Measurements from ENCODE around the gene TMED7. TPM values are rescaled to one million over a fixed set of nuclear protein-coding genes. Genes with fewer than 3 reads are reported as not detected.
"Not testable (repeated sequence)": the region's sequence is repeated elsewhere in the genome, so short reads cannot be mapped to it uniquely, and the experiment has no call there.

Gene TMED7
- 87.6 TPM for polyA plus RNA-seq (2013, experiment 1 of 2; ENCODE audit: insufficient read length)
- 90.4 TPM for polyA plus RNA-seq (2013, experiment 2 of 2; ENCODE audit: insufficient read length)

- peak; percentile 99 for DNase-seq
These were observed at the start of gene TMED7 for GRCh38 chr5:115625579-115626444. Gene TMED7 (minus strand): TSS chr5:115626036. CDS start chr5:115625792, 244 bp downstream.

DNA sequence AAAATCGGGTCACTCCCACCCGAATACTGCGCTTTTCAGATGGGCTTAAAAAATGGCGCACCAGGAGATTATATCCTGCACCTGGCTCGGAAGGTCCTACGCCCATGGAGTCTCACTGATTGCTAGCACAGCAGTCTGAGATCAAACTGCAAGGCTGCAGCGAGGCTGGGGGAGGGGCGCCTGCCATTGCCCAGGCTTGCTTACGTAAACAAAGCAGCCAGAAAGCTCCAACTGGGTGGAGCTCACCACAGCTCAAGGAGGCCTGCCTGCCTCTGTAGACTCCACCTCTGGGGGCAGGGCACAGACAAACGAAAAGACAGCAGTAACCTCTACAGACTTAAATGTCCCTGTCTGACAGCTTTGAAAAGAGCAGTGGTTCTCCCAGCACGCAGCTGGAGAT lies 48.9 kb upstream of the TMED7 start:
- DNase-seq = not testable (repeated sequence)

GRCh38 chr5:115673596-115673995 lies 47.8 kb upstream of the TMED7 start:
- DNase-seq = no peak

DNA sequence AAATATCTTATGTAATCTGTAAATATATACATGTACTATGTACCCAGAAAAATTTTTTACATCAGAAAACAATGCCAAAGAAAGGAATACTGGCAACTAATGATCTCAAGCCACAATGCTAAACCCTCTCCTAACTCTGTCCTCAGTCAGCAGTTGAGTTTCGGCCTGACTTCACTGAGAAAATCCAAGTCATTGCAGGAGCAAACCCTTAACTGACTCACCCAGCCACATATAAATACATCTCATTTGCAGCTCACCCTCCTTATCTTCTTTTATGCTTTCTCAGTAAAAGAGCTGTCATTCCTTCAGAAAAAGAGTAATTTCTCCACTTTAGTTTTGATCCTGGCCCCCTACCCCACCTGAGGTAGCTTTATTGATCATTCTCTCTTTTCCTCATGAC lies 46.1 kb upstream of the TMED7 start:
- no peak for DNase-seq

DNA sequence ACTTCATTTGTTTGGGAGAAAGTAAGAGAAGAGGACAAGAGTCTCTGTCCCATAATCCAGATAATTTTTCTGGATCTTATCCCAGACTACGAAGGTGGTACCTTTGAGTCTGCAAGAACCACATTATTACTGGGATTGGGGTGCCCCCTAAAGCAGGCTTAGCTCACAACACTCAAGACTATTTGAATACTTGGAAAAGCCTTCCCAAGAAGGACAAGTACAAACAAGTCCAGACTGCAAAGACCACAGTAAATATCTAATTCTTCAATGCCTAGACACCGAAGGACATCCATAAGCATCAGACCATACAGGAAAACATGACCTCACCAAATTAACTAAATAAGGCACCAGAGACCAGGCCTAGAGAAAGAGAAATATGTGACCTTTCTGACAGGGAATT lies 40.2 kb upstream of the TMED7 start:
- no peak for DNase-seq

DNA sequence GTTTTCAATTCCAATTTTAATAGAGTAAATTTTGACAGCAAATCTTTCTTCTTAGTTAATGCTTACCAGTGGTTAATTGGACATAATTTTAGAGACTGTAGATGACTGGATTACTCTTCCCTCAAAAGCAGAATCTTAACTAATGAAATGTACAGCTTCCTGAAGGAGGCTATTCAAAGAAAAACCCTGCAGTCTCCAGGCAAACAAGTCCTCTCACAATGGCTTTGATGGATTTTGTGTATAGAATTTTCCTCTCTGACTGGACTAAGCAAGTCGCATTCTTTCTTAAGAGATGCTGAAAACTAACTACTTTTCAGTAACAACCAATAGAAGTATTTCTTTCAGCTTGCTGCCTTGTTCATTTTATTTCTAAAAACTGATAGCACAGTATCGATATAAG lies 35.7 kb upstream of the TMED7 start:
- no peak for DNase-seq

DNA sequence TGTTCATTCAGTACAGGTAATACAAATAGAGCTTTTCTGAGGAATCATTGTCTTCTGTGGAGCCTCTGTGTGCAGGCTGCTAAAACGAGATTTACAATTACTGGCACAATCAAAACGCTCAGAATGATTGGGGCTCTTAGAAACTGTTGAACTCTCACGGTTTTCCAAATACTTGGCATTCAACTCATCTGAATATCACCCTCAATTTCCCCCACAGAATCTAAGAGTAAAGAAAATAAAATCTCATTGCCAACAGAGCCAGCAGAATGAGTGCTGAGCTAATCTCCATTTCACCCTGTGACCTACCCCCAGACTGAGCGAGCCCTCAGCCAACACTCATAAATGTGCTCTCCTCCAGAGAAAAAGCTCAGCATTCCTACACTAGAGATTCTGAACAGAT lies 35.3 kb upstream of the TMED7 start:
- DNase-seq = peak; percentile 12

- DNase-seq = peak; percentile 94
These were observed 32.0 kb upstream of the TMED7 start for GRCh38 chr5:115657881-115658233.

- peak; percentile 58 for DNase-seq
These were observed 31.5 kb upstream of the TMED7 start for GRCh38 chr5:115657125-115657880.

- DNase-seq = peak; percentile 17
These were observed 30.6 kb upstream of the TMED7 start for GRCh38 chr5:115656404-115656803.

GRCh38 chr5:115655994-115656393 lies 30.2 kb upstream of the TMED7 start:
- no peak for DNase-seq

DNA sequence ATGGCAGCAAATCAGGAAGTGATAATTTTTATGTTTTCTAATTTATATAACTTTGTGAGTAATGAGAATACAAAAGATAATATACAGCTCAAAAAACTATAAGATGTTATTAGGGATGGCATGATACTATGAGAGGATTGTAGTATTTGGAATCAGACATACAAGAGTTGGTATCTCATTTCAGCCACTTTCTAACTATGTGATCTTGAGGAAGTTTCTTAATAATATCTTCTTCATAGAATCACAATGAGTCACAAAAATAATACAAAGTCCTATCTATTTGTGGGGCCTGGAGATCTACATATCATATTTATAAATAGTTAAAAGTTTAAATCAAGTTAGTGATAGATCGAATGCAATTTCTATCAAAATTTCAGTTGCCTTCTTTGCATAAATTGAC lies 23.7 kb upstream of the TMED7 start:
- peak; percentile 52 for DNase-seq

- no peak for DNase-seq
These were observed 22.2 kb upstream of the TMED7 start for GRCh38 chr5:115648056-115648455.

- DNase-seq = not testable (repeated sequence)
These were observed 19.6 kb upstream of the TMED7 start for GRCh38 chr5:115645386-115645785.

DNA sequence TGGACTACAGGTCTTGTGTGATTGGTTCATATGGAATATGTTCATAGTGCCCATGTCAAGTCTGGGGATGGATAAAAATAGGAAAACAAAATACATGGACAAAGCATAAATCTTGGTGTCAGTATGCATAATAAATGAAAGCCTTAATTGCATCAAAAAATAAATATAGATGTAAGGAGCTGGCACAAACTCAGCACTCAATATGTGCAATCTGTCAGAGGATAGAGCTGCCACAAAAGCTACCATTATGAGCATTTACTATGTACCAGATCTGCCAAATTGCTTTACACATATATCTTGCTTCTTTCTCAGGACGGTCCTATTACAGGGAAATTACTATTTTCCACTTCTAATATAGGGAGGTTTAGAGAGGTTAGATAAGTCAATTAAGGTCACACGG lies 18.2 kb upstream of the TMED7 start:
- no peak for DNase-seq

GRCh38 chr5:115641948-115642347 lies 16.1 kb upstream of the TMED7 start:
- DNase-seq = peak; percentile 81

DNA sequence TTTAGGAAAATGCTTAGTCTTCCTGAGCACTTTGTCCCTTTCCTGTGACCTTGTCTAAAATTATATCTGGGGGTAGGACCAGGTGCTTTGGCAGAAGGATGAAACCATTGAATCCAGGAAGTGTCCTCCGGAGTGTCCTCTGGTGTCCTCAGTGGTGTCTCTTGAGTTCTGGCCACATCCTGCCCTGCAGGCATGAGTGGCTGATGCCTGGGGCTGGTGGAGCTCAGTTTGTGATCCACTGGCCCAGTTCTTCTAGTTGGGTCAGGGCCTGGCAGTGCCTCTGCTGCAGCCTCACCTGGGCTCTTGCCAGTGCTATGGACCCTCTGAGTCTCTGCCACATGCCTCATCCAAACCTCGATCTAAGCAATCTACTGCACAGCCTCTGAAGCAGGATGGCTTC lies 14.4 kb upstream of the TMED7 start:
- DNase-seq = no peak

DNA sequence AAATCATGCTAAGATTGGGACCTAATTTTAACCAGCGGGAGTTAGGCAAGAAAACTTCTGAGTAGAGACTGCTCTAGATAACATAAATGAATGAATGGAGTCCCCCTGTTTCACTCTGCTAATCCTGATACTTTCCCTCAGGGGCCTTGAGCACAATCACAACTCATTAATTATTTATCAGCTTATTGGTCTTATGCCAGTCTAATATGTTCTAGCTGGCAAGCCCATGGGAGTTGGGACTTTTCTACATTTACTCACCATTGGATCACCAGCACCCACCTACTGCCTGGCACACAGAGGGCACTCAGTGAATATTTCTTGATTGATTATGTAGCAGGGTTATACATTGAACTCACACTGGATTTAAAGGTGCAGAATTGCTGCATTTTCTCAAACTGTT lies 13.5 kb upstream of the TMED7 start:
- no peak for DNase-seq

DNA sequence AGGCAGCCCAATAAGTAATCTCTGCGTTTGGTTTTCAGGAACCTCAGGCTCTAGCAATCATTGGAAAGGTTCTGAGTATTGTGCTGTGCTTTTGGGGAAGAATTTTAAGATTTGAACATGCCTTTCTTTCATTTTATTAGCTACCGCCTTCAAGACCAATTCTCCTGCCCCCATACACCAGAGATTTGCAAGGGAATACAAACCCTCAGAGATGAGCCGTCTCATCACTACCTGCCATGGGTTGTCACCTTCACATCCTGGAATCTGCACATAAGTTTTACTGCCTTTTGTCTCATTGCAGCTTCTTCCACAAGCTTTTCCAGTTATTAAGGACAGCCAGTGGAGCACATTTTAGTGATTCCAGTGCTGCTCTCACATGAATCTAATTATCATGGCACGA lies 11.7 kb upstream of the TMED7 start:
- DNase-seq = no peak

GRCh38 chr5:115636008-115636407 lies 10.2 kb upstream of the TMED7 start:
- DNase-seq = no peak

- DNase-seq = peak; percentile 78
These were observed 8.7 kb upstream of the TMED7 start for GRCh38 chr5:115634343-115635132.

DNA sequence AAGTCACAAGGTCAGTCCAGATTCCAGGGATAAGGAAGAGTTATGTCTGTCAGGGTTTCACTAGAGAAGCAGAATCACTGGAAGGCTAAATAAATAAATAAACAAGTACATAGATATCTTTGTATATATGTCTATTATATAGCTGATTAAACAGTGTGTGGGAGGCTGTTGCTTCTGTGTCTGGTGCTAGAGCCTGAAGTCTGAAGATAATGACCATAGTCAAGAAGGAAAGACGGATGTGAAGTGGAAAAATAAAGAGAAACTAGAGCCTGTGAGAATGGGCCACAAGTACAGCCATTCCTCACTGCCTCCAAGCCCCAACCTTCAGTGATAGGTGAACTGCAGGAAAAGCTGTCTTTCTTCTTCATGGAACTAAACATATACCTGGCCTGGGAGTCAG lies 4.1 kb upstream of the TMED7 start:
- DNase-seq = no peak

DNA sequence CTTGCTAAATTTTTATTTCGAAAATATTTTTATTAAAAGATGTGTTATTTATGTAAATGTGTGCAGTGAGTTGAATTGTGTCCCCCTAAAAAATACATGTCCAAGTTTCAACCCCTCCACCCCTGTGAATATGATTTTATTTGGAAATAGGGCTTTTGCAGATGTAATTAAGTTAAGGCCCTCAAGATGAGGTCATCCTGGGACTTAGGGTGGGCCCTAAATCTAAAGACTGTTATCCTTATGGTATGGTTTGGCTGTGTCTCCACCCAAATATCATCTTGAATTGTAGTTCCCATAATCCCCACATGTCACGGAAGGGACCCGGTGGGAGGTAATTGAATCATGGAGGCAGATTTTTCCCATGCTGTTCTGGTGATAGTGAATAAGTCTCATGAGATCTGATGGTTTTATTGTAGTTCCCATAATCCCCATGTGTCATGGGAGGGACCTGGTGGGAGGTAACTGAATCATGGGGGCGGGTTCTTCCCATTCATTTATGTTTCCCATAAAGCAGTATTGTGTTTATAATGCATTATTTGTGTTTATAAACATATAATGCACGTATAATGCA lies 1.5 kb upstream of the TMED7 start:
- DNase-seq = peak; percentile 73
